K562 (cell line): ENCODE data around the gene PDZK1IP1. TPM values are rescaled to one million over a fixed set of nuclear protein-coding genes. Genes with fewer than 3 reads are reported as not detected.
A peak's percentile ranks its signal among the peaks of the same experiment; 100 is the strongest.

Source experiments
- GABPB1 ChIP-seq: sonication (generic); formaldehyde crosslinking; IDR thresholded peaks from 2 replicates; pipeline ENCODE4 v1.8.0; 2022; ENCODE audit warnings: mild to moderate bottlenecking, missing genetic modification reagents
- HMGN3 ChIP-seq: IDR thresholded peaks from 2 replicates; pipeline ENCODE4 v1.6.1; 2011; ENCODE audit warnings: borderline replicate concordance, low read depth, mild to moderate bottlenecking, mixed read lengths, low read length; ENCODE audit not compliant: insufficient read length; ENCODE audit errors: extremely low read depth
- MAFF ChIP-seq: IDR thresholded peaks from 2 replicates; pipeline ENCODE4 v1.6.1; 2012; ENCODE audit warnings: low read length, improper control_type of control experiment
- MAZ ChIP-seq, 2 experiments: fragments of 450-650 bp in 1 of 2; sonication (generic) in 1 of 2; formaldehyde crosslinking; IDR thresholded peaks in 1 of 2; conservative IDR thresholded peaks in 1 of 2; 2 replicates each; pipeline versions ENCODE4 v1.4.0 to v1.5.0; 2020; ENCODE audit warnings: mild to moderate bottlenecking in 1 of 2, missing genetic modification reagents in 1 of 2
- POU5F1 ChIP-seq: fragments of 150-350 bp; IDR thresholded peaks from 2 replicates; pipeline ENCODE4 v1.6.1; 2014; ENCODE audit warnings: borderline replicate concordance, low read length, low read depth, mild to moderate bottlenecking; ENCODE audit not compliant: partially characterized antibody
- SIX5 ChIP-seq, 2 experiments: IDR thresholded peaks; 2 replicates each; pipeline ENCODE4 v1.6.1; 2011; ENCODE audit warnings: low read length in 2 of 2, borderline replicate concordance in 1 of 2, low read depth in 1 of 2, mild to moderate bottlenecking in 1 of 2, moderate library complexity in 1 of 2; ENCODE audit not compliant: insufficient read depth in 1 of 2
- SP1 ChIP-seq: sonication (generic); formaldehyde crosslinking; IDR thresholded peaks from 2 replicates; pipeline ENCODE4 v1.8.1; 2022; ENCODE audit warnings: mild to moderate bottlenecking, missing genetic modification reagents
- TRIM28 ChIP-seq: fragments of 450-650 bp; IDR thresholded peaks from 2 replicates; pipeline ENCODE4 v1.6.1; 2017
- polyA plus RNA-seq, 8 experiments: library from polyadenylated mRNA; depleted of rRNA in 4 of 8; stranded (reverse) in 5 of 8; unstranded in 3 of 8; fragments of >200 nt; fragmentation: Nextera tagmentation in 2 of 8; fragmentation: Illumina TruSeq in 1 of 8; extraction: Ambion mirVana in 2 of 8; extraction: Trizol in 1 of 8; gene quantifications; 2 replicates each; pipeline versions ENCODE4 v1.2.1 to v1.2.3, GENCODE V29; 2011 to 2014; ENCODE audit warnings: inconsistent platforms in 1 of 8, missing spikeins in 1 of 8
- total RNA-seq, 7 experiments: library from RNA; depleted of rRNA in 6 of 7; stranded (reverse); fragments of >200 nt in 6 of 7; fragmentation: Illumina TruSeq in 2 of 7; extraction: Trizol in 2 of 7; gene quantifications; 2 replicates each; pipeline versions ENCODE4 v1.2.1 to v1.2.3, GENCODE V29; 2011 to 2021; ENCODE audit warnings: low replicate concordance in 1 of 7
- TF ChIP-seq, protein P1 (sequence below): sonication (generic); formaldehyde crosslinking; IDR thresholded peaks from 2 replicates; pipeline ENCODE4 v1.8.0; 2022; ENCODE audit warnings: mild to moderate bottlenecking, missing genetic modification reagents
- TF ChIP-seq, protein P2 (sequence below): sonication (generic); formaldehyde crosslinking; IDR thresholded peaks from 2 replicates; pipeline ENCODE4 v1.9.0; 2022; ENCODE audit warnings: mild to moderate bottlenecking, missing genetic modification reagents

Gene PDZK1IP1
- total and polyA plus RNA-seq, 9 of the 15 experiments (the other 6 are each of a cell fraction or from before 2014, with no cell fraction given) = 0.17 to 0.68 (median 0.53) TPM; not detected in 2

DNA sequence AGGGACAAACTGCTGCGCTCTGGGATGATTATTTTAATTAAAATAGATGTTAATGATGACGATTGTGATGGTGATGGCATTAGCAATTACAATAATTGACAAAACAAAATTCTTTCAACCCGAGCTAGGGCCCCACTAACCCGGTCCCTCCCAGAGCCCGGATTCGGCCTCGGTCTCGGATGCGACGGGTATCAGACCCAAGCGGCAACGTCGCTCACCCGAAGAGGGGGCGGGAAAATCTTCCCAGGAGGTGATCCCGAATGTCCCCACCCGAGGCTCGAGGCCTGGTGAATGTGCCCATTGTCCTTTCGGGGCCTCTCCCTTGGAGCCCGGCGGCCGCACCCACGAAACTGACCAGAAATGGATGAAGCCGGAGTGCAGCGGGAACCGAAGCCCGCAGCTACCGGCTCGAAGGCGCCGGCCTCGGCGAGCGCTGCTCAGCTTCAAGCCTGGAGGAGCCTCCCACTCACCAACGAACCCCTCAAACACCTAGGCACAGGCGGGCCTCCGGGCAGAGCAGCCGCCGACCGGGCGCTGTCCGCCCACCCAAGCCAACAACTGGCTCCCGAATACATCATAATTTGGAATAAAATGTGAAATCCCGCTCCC, 41.0 kb upstream of the PDZK1IP1 start (continued):
- no peak for TF ChIP-seq SIX5 (IDR thresholded peaks at IDR 0.05; ENCODE audit: borderline replicate concordance in 1 of 2, insufficient read depth in 1 of 2, low read depth in 1 of 2, low read length in 2 of 2)
- TF ChIP-seq POU5F1 = no peak
- peak in 1 of 2 experiments; percentile 63; a peak in 2 of 4 replicates for TF ChIP-seq MAZ (CRISPR knock-in tag; conservative IDR thresholded peaks at IDR 0.05 in 1 of 2, IDR thresholded peaks at IDR 0.05 in 1 of 2)
- TF ChIP-seq GABPB1 (CRISPR knock-in tag) = peak; percentile 17; the same call in 1 of the 2 replicates
- no peak for TF ChIP-seq MAFF
- 0 out of 2 replicates have a peak, but pooled peaks have one; percentile 5 for TF ChIP-seq SP1 (CRISPR knock-in tag)
- no peak for TF ChIP-seq TRIM28
- TF ChIP-seq, protein P1, sequence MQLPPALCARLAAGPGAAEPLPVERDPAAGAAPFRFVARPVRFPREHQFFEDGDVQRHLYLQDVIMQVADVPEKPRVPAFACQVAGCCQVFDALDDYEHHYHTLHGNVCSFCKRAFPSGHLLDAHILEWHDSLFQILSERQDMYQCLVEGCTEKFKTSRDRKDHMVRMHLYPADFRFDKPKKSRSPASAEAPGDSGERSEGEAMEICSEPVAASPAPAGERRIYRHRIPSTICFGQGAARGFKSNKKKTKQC (CRISPR knock-in tag) = peak; percentile 20; the same call in 1 of the 2 replicates
- peak; percentile 62 for TF ChIP-seq HMGN3
- TF ChIP-seq, protein P2, sequence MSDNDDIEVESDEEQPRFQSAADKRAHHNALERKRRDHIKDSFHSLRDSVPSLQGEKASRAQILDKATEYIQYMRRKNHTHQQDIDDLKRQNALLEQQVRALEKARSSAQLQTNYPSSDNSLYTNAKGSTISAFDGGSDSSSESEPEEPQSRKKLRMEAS (CRISPR knock-in tag) = 0 out of 2 replicates have a peak, but pooled peaks have one; percentile 43
